HG02610 (cell line): Measurements from ENCODE around the gene CTNND1.
"Not testable (repeated sequence)": the region's sequence is repeated elsewhere in the genome, so short reads cannot be mapped to it uniquely, and the experiment has no call there.

Experiments
- ATAC-seq: cut with Tn5 transposase; IDR thresholded peaks from one replicate; pipeline ENCODE4 v1.9.1; 2021; ENCODE audit warnings: mild to moderate bottlenecking, moderate library complexity; ENCODE audit not compliant: unreplicated experiment

CTNND1 gene

GRCh38 chr11:57791321-57792059 is 29.9 kb downstream of the CTNND1 start:
- no peak for ATAC-seq

DNA sequence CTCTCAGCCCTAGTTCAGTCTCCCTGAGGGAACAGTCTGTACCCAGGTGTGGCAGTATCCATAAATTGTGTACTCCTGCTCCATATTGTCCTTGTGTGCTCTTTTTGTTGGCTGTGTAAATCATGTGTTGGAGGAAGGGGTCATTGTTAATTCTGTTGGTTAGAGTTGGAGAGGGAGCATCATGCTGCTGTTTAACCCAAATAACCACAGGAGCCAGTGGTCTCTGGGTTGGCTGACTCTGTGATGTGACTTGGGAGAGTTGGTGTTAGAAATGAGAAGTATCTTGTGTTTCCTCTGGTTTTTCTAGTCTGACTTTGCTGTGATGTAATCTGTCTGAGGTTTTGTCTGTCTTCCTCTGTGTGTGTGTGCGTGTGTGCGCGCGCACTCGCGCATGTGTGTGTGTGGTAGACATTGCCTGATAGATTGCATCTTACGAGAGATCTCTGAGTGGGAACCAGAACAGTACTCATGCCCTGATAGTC is 30.5 kb downstream of the CTNND1 start:
- peak; percentile 79 for ATAC-seq

- peak; percentile 32 for ATAC-seq
Measured at GRCh38 chr11:57792870-57793269, 31.3 kb downstream of the CTNND1 start.

GRCh38 chr11:57793351-57794115 is 31.9 kb downstream of the CTNND1 start:
- no peak for ATAC-seq

DNA sequence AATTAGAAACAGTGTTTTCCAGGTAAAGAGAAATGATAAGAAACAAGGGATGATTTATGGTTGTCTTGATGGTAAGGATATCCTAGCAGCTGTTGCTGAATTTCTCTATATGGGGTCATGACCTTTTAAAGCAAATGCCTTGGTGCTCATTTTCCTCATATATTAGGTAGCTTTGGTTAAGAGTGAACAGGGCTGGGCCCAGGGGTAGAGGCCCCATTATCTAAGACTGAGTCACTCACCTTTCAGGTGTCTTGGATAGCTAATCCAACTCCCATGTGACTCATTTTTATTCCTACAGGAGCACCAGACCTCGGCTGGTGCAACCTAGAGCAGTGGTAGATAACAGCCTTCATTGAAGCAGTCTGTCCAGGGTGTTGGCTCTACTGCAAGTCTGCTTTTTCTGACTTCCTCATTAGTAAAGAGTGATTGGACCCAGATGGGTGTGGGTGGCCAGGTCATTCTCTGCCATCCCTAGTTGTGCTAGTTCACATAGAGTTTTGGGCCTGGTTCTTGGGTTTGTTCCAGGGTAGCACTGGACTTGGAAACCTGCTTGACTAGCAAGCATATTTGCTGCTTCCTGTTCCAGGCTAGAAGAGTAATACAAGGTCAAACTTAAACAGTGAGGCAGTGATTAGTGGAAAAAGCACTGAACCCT is 37.4 kb downstream of the CTNND1 start:
- ATAC-seq: no peak

- ATAC-seq: peak; percentile 79
Measured at GRCh38 chr11:57800444-57801182, 39.0 kb downstream of the CTNND1 start.

DNA sequence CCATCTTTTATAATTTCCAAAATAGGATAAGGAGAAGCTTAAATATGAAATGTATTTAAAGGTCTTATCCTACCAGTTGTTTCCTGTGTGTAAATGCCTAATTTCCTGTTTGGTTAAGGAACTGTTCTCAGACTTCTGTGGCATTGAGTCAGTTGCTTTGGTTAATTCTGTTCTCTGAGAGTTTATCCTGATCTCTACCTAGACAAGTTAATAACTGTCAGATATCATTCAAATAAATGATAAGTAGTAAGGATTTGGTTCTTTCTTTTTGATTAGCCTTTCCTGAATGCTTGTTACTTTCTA is 39.5 kb downstream of the CTNND1 start:
- ATAC-seq: no peak

DNA sequence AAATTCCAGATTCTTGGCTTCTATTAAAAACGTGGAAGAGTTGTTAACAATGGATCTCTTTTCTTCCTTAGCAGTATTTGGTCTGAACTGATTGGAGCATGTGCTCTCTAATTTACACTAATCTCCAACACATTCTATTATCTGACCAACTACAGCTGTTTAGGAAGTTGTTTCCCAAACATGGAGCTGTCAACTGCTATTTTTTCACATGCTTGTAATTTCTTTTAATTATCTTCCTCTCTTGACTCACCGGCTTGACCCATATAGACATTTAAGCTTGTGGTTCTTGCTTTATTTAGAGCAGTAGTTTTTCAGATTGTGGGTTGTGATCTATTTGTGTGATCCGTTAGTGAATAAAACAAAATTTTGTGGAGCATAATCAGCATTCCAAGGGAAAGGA is 40.8 kb downstream of the CTNND1 start:
- no peak for ATAC-seq

- ATAC-seq: no peak
Measured at GRCh38 chr11:57804466-57804865, 42.9 kb downstream of the CTNND1 start.

DNA sequence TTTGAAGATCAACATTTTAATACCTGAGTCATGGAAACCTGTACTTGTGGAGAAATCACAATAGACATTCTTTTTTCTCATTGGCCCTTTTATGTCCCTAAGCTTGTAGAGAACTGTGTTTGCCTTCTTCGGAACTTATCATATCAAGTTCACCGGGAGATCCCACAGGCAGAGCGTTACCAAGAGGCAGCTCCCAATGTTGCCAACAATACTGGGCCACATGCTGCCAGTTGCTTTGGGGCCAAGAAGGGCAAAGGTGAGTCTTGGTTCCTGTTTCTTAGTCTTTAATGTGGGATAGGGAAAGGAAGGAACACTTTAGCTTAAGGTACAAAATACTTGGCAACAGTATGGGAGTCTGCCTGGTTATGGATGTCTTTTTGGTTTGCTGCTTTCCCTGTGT is 44.2 kb downstream of the CTNND1 start:
- ATAC-seq: no peak

DNA sequence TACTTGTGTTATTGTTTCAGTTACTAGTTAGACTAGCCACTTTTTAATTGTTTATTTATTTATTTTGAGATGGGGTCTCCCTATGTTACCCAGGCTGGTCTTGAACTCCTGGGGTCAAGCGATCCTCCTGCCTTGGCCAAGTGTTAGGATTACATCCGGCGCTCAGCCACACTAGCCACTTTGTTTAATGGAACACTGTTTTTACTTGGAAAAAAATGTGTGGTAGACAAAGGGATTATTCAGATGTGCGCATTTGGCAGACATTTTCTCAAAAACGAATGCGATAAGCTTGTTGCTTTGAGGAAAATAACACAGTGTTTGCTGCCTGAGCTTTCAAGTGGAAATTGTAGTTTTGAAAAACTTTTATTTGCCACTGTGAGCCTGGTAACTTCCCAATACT is 51.0 kb downstream of the CTNND1 start:
- ATAC-seq: no peak

DNA sequence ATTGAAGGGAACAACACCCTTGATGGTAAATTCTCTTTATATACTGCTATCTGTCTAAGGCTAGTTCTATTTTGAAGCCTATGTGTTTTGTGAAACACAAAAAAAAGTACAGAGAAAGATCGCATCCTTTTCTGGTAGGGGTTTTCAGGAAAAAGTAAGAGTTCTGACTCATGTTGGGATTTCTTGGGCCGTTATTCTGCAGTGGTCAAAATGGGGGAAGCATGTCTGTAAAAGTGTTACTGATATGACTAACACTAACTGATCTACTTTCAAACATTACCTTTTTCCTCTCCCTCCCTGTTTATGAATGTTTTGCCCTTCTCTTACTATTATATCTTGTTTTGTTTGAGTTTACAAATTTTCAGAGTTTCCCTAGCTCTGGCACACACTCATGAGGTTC is 53.9 kb downstream of the CTNND1 start:
- peak; percentile 93 for ATAC-seq

DNA sequence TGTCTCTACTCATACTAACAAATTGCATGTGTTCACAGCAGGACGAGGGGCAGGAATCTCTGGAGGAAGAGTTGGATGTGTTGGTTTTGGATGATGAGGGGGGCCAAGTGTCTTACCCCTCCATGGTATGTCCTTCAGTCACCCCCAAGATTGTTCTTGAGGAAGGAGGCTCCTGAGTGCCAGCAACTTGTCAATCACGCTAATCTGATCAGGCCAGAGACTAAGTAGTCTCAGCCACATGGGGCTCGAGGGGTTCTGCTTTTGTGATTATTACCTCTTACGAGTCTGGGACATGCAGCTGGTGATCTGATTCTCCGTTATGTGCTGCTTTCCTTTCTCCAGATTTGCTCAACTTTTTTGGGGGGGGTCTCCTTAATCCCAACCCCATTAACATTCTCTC is 54.3 kb downstream of the CTNND1 start:
- ATAC-seq: no peak

GRCh38 chr11:57818812-57819211 is 57.2 kb downstream of the CTNND1 start:
- ATAC-seq: no peak

DNA sequence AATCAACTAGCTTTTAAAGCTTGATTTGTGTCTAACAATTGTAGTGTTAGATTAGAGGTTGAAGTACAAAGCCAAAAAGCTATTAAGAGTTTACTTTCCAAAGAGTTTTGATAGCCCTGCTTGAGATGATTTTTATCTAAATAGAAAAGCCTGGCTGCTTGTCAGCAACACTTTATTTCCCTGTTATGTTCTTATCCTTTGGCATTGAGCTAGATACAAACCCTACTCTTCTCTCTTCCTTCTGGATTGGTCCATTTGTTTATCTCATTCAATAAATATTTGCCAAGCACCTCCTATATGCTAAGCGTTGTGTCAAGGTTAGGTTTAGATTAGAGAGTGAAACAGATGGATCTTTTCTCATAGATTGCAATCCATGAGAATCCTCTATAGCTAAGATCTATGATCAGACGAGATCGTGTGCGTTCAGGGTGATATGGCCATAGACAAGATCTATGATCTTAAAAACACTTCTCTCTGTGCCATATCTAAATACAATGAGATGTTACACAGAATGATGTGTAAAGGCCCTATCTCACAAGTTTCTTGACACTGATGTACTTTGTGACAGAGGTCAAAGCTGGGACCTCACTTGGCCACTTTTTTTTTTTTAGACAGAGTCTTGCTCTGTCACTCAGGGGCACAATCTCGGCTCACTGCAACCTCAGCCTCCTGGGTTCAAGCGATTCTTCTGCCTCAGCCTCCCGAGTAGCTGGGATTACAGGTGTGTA is 57.8 kb downstream of the CTNND1 start:
- ATAC-seq: no peak

DNA sequence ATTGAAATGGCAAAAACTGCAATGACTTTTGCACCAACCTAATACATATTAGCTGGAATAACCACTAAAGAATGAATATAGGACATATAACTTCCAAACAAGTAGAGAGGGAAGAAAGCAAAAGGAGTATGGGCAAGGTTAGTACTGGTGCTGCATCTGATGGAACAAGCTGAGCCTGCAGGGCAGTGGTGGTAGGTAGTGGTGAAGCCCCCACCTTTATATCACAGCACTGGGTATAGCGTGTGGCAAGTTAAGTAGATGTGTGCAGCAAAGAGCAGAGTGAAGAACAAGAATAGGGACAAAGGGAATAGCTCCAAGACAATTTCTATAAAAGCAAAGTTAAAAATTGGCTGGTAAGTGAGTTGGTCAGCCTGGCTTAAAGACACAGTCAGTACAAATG is 62.3 kb downstream of the CTNND1 start:
- ATAC-seq: no peak

- no peak for ATAC-seq
Measured at GRCh38 chr11:57834852-57835251, 73.2 kb downstream of the CTNND1 start.

- ATAC-seq: not testable (repeated sequence)
Measured at GRCh38 chr11:57838609-57839008, 77.0 kb downstream of the CTNND1 start.

DNA sequence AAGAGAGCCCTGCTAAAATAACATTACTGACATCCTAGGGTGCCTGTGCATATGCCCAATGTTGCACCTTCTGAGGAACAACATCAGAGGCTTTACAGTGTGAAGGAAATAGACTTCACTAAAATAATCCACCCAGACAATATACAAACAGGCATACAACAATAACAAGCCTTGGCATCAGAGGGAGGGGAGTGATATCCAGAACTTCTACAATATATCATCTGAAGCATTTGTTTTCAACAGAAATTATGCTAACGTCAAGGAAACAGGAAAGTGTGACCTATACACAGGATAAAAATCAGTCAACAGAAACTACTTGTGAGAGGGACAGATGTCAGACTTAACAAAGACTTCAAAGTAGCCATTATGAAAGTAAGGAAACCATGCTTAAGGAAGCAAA is 81.3 kb downstream of the CTNND1 start:
- no peak for ATAC-seq

DNA sequence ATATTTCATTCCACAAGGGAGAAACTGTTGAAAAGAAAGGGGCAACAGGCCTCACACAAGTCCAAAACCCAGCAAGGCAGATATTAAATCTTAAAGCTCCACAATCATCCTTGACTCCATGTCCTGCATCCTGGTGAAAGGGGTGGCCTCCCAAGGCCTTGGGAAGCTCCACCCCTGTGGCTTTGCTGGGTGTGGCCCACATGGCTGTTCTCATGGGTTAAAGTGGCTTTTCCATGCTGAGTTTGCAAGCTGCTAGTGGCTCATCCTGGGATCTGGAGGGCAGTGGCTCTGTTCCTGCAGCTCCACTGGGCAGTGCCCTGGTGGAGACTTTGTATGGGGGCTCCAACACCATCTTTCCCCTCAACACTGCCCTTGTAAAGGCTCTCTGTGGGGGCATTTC is 106.4 kb downstream of the CTNND1 start:
- no peak for ATAC-seq

GRCh38 chr11:57868491-57868890 is 106.9 kb downstream of the CTNND1 start:
- no peak for ATAC-seq
